Measurements from ENCODE around the gene DCST1.

DNA sequence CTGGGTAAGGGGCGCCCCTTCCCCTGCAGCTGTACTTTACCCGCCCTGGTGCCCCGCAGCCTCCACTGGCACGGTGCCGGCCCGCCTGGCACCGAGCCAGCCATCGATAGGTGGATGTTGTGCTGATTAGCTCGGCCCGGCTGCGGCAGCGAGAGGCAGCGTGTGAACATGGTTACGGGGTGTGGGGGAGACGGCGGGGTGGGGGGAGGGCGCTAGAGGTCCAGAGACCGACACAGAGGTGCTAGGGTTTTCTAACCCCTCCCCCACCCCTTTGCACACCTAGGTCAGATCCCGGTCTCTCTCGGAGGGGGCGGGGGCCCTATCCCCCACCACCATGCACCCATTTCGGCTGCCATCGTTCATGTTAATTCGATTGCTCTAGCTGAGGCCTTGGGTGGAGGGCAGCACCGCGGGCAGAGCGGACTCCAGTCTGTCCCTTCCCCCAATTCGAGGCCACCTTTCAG lies 36.6 kb downstream of the DCST1 start:
- no peak for TF ChIP-seq CTCF (IDR thresholded peaks at IDR 0.05; ENCODE audit: insufficient read depth, low read length, poor library complexity, severe bottlenecking)
- no peak for TF ChIP-seq EZH2phosphoT487 (conservative IDR thresholded peaks at IDR 0.05; ENCODE audit: low read length)
